HG02943 (cell line): ENCODE data around the gene PRR18.

Experiments used
- ATAC-seq: cut with Tn5 transposase; IDR thresholded peaks from one replicate; pipeline ENCODE4 v1.9.1; 2021; ENCODE audit warnings: mild to moderate bottlenecking, low read depth, moderate library complexity; ENCODE audit not compliant: unreplicated experiment

PRR18 gene

DNA sequence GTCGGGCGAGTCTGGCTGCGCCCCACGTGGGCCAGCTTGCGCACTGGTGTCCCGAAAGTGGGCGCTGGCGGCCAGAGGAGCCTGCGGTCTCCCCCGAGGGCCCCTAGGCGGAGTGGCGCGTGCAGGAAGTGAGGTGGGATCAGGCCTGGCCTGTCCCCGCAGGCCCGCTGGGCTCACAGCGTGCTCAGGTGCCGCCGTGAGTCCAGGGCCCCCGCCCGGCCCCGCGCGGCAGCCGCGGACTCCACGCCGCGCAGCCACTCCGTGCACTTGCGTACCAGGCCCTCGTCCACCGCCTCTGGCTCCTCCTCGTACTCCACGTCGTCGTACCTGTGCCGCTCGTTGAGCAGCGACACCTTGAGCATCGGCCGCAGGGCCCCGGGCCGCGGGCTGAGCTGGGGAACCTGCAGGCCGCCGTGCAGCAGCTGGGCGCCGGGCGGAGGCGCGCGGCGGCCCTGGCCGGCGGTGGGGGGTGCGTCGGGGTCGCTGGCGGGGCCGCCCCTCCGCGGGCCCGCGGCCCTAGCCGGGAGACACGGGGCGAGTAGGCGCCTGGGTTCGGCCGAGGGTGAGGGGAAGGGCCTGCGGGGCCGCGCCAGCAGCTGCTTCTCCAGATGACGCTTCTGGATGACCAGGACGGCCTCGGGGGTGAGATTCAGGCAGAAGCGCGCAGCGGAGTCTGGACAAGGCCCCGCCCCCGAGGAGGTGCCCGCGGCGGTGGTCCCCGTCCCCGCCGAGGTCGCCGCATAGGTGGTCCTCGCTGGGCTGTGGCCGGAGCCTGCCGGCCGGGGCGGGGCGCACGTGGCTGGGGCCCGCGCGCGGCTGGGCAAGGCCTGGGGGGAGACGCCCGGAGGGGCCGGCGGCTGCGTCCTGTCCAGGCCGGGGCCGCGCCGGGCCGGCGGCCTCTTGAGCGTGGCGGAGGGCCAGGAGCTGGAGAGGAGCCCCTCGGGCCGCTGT lies 835 bp downstream of the PRR18 start:
- peak; percentile 36 for ATAC-seq

DNA sequence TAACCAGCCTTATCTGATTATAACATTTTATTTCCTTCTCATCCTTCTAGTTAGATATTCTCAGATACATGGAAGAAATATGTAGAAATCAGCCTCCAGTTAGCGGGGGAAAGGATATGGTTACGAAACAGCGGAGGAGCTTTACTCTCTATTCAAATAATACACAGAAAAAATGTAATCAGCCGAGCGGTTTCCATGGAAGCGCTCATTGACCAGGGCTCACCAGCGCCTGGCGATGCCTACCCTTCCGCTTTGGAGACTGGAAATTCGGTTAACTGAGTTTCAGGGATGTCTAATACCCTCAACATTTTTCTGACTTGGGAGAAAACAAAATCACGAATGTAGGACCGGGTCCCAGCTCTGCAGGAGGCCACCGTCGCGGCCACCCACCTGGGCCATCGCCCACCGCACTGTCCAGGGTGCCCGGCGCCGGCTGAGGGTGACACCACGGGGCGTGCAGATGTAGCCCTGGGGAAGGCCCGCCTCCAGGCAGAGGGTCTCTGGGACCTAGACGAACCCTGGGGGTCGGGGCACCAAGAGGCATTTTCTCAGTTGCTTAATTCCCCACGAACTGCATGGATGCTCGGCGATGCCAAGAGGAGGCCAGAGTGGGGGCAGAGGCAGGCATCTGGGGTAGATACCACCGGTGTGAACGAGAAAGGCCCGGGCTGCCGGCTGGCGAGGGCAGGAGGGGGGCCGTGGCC lies 1.7 kb downstream of the PRR18 start:
- ATAC-seq, result no peak

DNA sequence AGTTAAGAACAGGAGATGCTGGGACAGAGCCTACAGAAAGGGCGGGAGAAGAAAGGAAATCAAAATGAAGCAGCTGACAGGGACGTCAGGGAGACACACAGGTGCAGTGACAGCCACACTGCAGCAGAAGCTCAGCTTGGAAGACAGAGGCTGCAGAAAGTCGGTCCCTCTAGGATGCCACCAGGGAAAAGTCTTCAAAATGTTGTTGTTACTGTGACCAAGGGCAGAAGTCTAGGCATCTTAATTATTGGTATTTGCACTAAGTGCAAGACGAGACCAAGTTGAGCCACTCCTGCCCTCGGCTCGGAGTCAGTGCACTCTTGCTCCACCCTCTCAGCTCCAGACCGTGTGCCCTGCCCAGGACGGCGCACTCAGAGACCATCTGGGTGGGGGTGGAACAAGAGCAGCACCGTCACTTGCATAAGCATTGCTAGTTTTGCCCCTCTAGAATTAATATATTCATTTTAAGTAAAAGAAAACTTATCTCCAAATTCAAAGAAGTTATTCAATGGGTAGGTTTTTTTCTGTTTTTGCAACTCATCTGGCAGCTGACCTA lies 2.6 kb downstream of the PRR18 start:
- ATAC-seq, result no peak

DNA sequence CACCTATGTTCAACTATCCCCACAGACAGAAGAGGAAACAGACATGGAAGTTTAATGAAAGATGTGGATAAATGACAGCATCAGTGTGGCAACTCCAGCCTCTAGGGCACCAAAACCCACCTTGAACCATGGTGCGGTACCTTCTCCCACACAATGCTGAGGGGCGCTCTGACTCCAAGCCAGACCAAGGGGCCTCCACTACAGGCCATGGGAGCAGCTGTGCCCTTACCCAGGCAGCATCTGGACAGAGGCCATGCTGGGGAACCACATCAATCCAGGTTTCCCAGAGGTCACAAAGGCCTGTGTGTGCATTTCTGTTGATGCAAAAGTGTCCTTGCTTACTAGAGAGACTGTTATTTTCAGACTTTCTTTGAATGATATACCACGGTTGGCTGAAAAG lies 4.1 kb downstream of the PRR18 start:
- no peak for ATAC-seq

DNA sequence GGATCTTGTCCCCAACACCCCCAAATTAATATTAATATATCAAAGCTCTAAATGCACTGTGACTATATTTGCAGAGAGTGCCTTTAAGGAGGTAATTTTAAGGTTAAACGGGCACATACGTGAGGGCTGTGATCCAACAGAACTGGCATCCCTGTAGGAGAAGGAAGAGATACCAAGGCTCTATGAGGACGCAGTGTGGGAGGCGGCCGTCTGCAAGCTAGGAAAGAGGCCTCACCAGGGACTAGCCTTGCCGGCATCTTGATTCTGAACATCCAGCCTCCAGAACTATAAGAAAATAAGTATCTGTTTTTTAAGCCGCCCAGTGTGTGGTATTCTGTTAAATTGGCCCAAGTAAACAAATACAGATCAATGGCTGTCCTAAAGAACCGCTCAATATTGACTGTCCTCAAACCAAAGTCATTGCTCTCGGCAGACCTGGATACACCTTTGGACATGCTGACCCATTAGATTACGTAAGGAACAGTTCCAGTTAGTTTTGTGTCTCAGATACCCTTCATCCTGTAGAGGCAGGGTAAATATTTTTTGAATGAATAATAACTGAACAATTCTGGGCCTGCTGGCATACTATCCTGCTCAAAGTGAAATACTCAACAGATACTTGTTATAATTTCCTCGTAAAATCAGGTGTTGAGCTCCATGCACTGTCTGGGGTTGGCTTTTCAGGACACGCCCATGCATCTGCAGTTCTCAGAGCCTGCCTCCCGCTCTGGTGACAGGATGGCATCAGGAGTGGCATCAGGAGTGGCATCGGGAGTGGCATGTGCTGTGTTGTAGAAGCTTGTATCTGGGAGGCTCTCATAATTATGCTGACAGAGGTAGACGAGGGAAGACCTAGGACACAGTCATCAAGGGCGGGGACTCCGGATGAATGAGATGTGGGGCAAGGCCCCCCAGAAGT lies 6.3 kb downstream of the PRR18 start:
- no peak for ATAC-seq

DNA sequence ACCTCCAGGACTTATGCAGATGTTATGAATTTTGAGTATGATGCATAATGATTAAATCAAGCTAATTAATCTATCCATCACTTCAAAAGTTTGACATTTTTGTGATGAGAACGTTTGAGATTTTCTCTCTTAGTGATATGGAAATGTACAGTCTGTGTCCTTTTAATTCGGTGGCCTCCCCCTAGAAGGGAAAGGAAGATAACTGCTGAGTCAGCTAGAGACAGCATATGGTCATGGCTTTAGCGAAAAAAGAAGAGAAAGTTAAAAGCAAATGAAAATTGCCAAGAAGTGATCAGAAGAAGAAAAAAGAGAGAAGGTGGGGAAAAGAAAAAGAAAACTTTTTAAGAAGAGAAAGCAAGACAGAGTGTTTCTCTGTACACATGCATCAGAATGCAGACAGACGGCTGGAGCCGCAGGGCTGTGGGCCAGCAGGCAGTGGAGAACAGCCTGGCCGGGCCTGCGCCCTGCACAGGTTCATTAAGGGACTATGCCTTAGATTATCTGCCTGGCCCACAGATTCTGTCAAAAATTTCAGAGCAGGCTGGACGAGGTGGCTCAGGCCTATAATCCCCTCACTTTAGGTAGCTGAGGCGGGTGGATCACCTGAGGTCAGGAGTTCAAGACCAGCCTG lies 7.7 kb downstream of the PRR18 start:
- no peak for ATAC-seq

DNA sequence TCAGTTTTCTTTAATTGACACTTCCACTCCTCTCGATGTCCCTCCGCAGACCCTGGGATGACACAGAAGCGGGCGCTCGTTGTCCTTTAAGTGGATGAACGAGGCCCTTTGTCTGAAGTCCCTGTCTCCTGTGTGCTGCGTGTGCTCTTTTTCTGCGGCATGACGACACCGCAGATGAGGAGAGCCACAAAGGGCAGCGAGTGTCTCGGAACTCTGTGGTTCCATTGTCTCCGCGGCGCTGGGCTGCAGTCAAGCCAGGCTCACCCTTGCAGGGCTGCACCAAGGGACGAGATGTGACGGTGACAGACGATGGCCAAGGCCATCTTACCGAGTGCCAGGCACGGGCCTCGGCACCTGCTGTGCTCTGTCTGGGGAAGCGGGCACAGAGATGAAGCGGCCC lies 10.6 kb downstream of the PRR18 start:
- ATAC-seq, result no peak

DNA sequence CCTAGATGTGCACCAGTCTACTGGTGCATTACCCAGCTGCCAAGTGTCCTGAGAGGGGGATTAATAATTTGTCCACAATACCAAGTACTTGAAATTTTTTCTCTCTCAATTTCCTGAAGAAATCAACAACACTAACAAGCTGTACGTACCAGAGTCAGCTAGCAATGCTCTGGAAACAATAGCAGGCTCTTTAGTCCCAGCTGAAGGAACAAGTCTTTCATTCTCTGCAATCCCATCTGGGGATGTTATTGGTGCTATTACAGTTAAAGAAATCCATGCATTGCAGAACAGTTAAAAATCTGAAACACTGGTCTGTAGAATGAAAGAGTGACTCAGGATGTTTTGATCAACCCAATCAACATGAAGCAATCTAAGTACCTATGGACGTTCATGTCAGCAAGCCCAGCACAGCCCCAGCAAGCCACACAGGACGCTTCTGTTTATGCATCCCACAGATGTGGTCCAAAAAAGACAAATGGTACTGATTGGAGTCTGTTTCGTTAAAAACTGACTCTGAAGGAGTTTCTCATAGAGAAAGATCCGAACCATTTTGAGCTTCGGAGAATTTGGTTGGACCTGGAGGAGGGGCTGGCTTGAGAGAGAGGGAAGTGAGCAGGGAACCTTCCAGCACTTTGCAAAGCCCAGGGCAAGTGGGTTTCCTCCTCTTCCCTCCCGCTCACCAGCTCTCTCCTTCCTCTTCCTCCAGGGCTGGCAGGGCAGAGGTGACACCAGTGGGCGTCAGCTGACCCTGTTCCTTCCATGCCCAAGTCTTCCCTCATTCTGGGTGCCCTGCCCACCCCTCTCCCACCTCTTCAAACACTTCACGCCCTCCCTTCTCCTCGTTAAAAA lies 11.9 kb downstream of the PRR18 start:
- no peak for ATAC-seq

DNA sequence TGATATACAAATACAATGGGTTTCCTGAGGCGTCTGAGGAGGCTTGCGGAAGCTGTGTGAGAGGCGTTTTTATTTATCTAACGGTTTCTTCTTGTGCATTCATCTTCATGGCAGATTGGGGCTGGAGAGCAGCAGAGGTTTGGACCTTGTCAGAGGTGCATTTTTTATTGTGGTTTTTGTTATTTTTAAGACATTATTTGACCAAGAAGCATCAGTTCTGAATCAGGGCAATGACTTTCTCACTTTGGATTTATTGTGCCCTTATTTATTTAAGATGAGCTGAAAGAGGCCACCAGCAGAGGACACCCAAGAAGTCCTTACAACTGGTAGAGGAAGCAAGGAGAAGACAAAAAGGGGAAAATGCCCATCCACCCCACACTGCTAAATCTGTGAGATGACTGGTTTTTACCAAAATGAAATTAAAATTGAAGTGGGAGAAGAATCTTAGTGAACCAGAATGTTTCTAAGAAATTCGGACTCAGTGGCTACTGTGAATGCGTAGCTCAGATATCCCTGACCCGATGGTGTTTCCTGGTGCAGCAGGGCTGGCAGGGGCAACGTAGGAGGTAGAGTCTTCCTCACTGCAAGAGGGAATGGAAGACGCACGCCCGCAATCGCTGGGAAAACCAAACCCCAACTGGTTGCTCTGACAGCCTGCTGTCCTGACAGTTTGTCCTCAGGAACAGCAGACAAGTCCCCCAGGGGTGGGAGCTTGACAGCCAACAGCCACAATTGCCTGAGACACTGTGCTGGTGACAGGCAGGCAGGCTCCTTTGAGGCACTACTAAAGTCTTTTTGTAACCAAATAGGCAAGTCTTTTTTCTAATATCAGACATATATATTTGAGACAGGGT lies 14.2 kb downstream of the PRR18 start:
- no peak for ATAC-seq

DNA sequence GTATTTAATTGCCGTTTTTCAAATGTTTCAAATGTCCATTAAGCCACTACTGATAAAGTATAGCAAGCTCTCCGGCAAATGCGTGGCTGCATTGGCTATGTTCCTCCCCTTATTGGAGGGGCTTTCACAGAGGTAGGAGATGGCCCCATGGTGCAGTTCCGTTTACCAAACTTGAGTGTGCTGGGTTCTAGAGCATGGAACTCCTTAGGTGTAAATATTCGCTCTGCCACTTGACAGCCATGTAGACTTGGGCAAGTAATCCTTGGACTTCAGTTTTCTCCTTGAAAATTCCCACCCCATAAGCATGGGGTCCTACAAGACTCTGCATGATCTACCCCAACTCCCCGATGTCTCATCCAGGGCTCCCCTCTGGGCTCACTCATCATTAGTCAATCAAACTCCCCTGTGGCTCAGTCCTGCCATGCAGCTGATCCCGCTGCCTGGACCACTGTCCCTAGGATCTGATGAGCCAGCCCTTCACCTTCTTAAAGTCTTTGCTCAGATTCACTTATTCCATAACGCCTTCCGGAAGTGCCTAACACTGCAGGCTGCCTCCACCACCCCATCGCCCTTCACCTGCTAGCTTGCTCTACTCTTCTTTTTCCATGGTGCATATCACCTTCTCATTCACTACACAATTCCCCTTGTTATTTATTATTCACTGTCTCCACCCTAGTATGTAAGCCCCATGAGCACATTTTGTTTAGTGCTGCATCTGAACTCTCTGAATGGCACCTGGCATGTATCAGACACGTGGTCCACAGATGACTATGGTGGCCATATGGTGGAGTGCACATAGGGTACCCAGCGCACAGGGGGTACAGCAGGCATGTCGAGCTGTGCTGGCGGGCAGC lies 18.8 kb downstream of the PRR18 start:
- ATAC-seq, result no peak

DNA sequence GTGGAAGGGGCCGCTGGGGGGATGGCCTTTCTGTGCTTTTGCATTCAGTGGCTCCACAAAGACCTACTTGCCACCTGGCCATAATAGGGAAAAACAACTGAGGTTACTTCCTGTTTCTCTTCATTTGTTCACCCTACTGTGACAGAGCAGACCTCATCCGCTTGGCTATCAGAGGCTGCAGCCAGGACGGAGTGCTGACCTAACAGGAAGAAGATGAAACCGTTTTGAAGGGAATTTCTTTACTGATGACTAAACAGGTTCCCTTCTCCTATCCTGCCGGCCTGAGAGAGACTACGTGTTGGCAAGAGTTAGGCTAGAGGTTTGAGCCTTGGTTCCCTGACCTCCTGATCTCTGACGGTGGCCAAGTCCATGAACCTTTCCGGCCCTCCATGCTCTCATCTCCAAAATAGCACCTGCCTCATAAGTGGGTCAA lies 21.3 kb downstream of the PRR18 start:
- peak; percentile 97 for ATAC-seq

DNA sequence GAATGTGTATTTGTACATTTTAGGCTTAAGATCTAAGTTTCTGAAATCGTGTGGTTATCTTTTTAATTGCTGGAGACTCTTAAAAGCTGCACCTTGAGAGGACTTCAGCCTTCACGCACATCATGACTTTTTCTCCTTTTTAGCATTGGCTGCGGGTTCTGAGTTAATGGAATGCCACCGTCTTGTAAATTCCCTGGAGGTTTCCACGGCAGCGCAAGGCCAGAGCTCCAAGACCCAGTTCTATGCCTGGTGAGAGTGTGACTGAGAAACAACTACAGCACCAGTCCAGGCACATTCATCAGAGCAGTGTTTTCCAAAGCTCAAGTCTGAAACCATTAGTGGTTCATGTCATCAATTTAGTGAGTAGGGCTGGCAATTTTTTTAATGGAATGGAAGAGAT lies 23.0 kb downstream of the PRR18 start:
- no peak for ATAC-seq

DNA sequence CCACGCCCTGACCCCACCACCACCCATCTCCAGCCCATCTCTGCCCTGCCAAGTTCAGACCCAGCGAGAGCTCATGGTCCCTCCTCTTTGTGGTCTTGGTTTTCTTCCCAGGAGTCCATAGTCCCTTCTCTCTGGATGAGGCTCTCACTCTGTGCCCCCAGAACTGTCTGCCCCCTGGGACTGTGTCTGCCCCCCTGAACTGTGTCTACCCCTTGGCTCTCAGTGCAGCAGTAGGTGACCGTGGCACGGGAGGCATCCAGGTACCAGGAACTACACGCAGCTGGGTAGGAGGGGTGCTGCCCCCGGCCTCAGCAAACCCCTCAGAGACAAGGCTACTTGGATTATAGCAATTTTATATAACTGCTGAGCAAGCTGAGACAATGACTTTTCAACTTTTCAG lies 23.6 kb downstream of the PRR18 start:
- no peak for ATAC-seq

DNA sequence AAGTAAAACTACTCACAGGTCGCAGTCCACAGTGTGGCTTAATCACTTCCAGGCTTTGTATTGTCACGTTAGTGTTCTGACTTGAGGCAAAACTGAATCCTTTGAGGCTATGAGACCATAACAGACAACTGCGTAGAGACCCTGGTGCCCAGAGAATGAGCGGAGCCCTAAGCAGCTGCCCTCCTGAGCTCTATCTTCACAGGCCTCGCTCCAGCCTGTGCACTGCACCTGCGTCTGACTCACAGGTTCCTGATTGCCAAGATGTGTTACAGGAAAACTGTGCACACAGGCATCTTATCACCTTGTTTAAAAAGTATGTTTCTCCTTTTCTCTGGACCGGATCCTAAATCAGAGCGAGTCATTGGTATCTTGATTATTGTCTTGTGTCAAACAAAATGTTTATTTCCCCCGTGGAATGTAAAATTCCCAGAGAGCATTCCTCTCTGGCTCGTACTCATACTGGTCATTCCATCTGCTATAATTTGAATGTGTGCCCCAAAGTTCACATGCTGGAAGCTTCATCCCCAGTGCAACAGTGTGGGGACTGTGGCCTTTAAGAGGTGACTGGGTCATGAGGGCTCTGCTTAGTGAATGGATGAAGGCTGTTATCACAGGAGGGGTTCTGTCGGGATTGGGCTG lies 25.7 kb downstream of the PRR18 start:
- ATAC-seq, result no peak

DNA sequence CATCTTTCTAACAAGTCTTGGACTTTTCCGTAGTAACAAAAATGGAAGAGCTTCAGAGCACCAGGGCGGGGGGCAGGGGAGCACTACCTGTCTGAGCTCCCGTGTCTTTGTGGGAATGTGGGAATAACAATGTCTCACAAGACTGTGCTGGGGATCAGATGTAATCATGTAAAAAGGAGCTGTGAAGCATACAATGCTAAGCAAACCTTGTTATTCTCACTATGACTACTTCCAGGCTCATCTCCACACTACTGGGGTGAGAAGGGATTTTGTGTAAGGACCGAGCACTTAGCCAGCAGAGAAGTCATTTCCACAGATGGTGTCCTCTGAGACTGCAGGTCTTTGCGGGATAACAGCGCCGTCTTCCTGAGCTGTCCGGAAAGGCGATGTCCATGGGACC lies 27.1 kb downstream of the PRR18 start:
- no peak for ATAC-seq

DNA sequence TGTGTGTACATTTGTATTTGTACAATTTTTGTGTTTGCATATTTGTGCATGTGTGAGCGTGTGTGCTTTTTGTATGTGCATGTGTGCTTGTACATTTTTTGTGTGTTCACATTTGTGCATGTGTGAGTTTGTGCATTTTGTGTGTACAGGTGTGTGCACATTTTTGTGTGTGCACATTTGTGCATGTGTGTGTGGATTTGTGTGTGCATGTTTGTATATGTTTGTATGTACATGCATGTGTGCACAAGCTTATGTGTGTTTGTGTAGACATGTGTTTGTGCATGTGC lies 28.9 kb downstream of the PRR18 start:
- ATAC-seq, result no peak
